GM12878 (cell line): ENCODE measurements around the gene DEF6. TPM values are rescaled to one million over a fixed set of nuclear protein-coding genes. Genes with fewer than 3 reads are reported as not detected.
A peak's percentile ranks its signal among the peaks of the same experiment; 100 is the strongest.

Experiments used
- CBX3 ChIP-seq: fragments of 200-600 bp; sonication (generic); IDR thresholded peaks from 2 replicates; pipeline ENCODE4 v1.6.1; 2016; ENCODE audit warnings: low read depth, borderline replicate concordance
- CREM ChIP-seq: IDR thresholded peaks from 2 replicates; pipeline ENCODE4 v1.6.1; 2014; ENCODE audit warnings: antibody characterized with exemption, low read depth
- FOXK2 ChIP-seq: fragments of 450-650 bp; IDR thresholded peaks from 2 replicates; pipeline ENCODE4 v1.6.1; 2017; ENCODE audit warnings: mild to moderate bottlenecking, moderate library complexity
- GABPA ChIP-seq: IDR thresholded peaks from 2 replicates; pipeline ENCODE4 v1.6.1; 2014; ENCODE audit warnings: antibody characterized with exemption, low read depth, mild to moderate bottlenecking, inconsistent platforms
- IRF4 ChIP-seq: IDR thresholded peaks from 2 replicates; pipeline ENCODE4 v1.6.1; 2011; ENCODE audit warnings: low read depth, low read length
- MYC ChIP-seq: IDR thresholded peaks from 2 replicates; pipeline ENCODE4 v1.6.1; 2011; ENCODE audit warnings: mild to moderate bottlenecking, low read length, moderate library complexity, inconsistent platforms; ENCODE audit not compliant: insufficient read depth, insufficient replicate concordance, insufficient read length, severe bottlenecking
- NFYB ChIP-seq: IDR thresholded peaks from 2 replicates; pipeline ENCODE4 v1.6.1; 2011; ENCODE audit warnings: low read depth, mild to moderate bottlenecking, low read length, improper control_type of control experiment, moderate library complexity; ENCODE audit not compliant: insufficient read depth
- NR2C2 ChIP-seq: IDR thresholded peaks from 2 replicates; pipeline ENCODE4 v1.6.1; 2011; ENCODE audit warnings: borderline replicate concordance, low read depth; ENCODE audit not compliant: control insufficient read depth, insufficient read length
- POU2F2 ChIP-seq: IDR thresholded peaks from 3 replicates; pipeline ENCODE4 v1.6.1; 2011; ENCODE audit warnings: low read depth, mild to moderate bottlenecking, low read length, borderline replicate concordance
- RAD21 ChIP-seq: IDR thresholded peaks from 2 replicates; pipeline ENCODE4 v1.6.1; 2011; ENCODE audit warnings: mild to moderate bottlenecking, low read depth, low read length, moderate library complexity; ENCODE audit not compliant: insufficient read depth
- RCOR1 ChIP-seq: conservative IDR thresholded peaks from 2 replicates; pipeline ENCODE4 v1.6.1; 2012; ENCODE audit warnings: low read depth, low read length, improper control_type of control experiment
- RFX5 ChIP-seq: IDR thresholded peaks from 2 replicates; pipeline ENCODE4 v1.6.1; 2011; ENCODE audit warnings: low read depth, low read length, improper control_type of control experiment
- SMAD5 ChIP-seq: IDR thresholded peaks from 2 replicates; pipeline ENCODE4 v1.6.1; 2016; ENCODE audit warnings: antibody characterized with exemption, low read depth
- SRF ChIP-seq, 2 experiments: IDR thresholded peaks; 2 replicates each; pipeline ENCODE4 v1.6.1; 2011; ENCODE audit warnings: low read depth in 2 of 2, low read length in 2 of 2, mild to moderate bottlenecking in 1 of 2, moderate library complexity in 1 of 2
- SUPT20H ChIP-seq: IDR thresholded peaks from 2 replicates; pipeline ENCODE4 v1.6.1; 2011; ENCODE audit warnings: low read depth, mild to moderate bottlenecking, low read length, moderate library complexity, borderline replicate concordance; ENCODE audit not compliant: control insufficient read depth
- TCF3 ChIP-seq: IDR thresholded peaks from 2 replicates; pipeline ENCODE4 v1.6.1; 2012; ENCODE audit warnings: low read depth, mild to moderate bottlenecking, low read length, borderline replicate concordance; ENCODE audit not compliant: insufficient read depth
- YY1 ChIP-seq: IDR thresholded peaks from 2 replicates; pipeline ENCODE4 v1.6.1; 2011; ENCODE audit warnings: low read depth, mild to moderate bottlenecking, low read length
- ZBED1 ChIP-seq: IDR thresholded peaks from 2 replicates; pipeline ENCODE4 v1.6.1; 2016; ENCODE audit warnings: borderline replicate concordance
- polyA plus RNA-seq, 11 experiments: library from polyadenylated mRNA; depleted of rRNA in 4 of 11; unstranded in 6 of 11; stranded (reverse) in 5 of 11; fragments of >200 nt; fragmentation: Nextera tagmentation in 4 of 11; fragmentation: Illumina TruSeq in 1 of 11; extraction: Ambion mirVana in 4 of 11; extraction: Trizol in 1 of 11; gene quantifications; 1 replicate in 1 of 11; 2 replicates in 10 of 11; pipeline versions ENCODE4 v1.2.1 to v1.2.3, GENCODE V29; 2011 to 2016; ENCODE audit warnings: inconsistent platforms in 2 of 11, missing spikeins in 2 of 11, low read depth in 1 of 11
- total RNA-seq, 4 experiments: library from RNA; depleted of rRNA in 3 of 4; stranded (reverse); fragments of >200 nt in 3 of 4; fragmentation: Illumina TruSeq in 1 of 4; extraction: Trizol in 1 of 4; gene quantifications; 2 replicates each; pipeline versions ENCODE4 v1.2.1 to v1.2.3, GENCODE V29; 2013 to 2021
- TF ChIP-seq, protein P1 (sequence below): fragments of 450-650 bp; IDR thresholded peaks from 2 replicates; pipeline ENCODE4 v1.6.1; 2016; ENCODE audit warnings: mild to moderate bottlenecking
- TF ChIP-seq, protein P2 (sequence below): fragments of 450-650 bp; formaldehyde crosslinking; IDR thresholded peaks from 2 replicates; pipeline ENCODE4 v1.5.0; 2022; ENCODE audit warnings: mild to moderate bottlenecking, missing genetic modification characterization
- TF ChIP-seq, protein P3 (sequence below): IDR thresholded peaks from 2 replicates; pipeline ENCODE4 v1.6.1; 2012; ENCODE audit warnings: mild to moderate bottlenecking, low read depth, low read length
- TF ChIP-seq, protein P4 (sequence below): IDR thresholded peaks from 2 replicates; pipeline ENCODE4 v1.6.1; 2012; ENCODE audit warnings: low read depth, low read length, improper control_type of control experiment

Gene DEF6
- total and polyA plus RNA-seq, 10 of the 15 experiments (the other 5 are each of a cell fraction or from before 2014, with no cell fraction given): 3.3 to 69.5 (median 48.8) TPM

DNA sequence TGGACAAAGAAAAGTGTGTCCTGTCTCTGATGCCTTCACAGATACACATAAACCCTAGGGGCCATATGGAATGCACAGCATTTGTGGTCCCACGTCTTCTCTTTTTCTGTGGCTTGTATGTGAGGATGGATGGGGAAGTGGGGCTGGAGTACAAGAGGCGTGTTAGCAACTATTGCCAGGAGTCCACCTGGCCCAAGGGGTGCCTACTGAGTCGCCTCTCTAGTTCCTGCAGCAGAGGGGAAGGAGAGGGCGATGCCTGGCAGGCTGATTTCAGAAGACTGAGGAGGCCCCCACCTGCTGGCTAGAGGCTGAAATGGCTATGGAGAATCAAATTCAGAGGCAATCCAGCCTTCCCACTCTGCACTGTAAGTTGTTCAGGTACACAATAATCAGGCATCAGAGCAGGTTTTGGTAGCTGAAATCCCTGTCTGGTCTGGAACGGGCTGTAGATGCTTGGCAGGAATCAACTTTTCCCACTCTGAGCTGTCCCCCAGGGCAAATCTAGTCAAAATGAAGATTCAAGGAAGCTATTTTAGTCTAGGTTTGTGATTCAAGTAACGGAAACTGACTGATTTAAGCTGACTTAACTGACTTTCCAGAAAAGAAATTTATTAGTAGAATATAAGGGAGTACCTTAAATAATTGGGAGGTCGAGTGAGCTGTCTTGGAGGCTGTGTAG, 29.9 kb downstream of the DEF6 start (continued):
- TF ChIP-seq FOXK2 (no peak), SUPT20H (no peak), RAD21 (peak; percentile 73), CBX3 (no peak), YY1 (0 out of 2 replicates have a peak, but pooled peaks have one; percentile 71), IRF4 (no peak), RCOR1 (no peak), SRF (IDR thresholded peaks at IDR 0.05; ENCODE audit: low read depth in 2 of 2, low read length in 2 of 2) (no peak), POU2F2 (0 out of 3 replicates have a peak, but pooled peaks have one; percentile 22), MYC (no peak), GABPA (0 out of 2 replicates have a peak, but pooled peaks have one; percentile 31), SMAD5 (no peak), ZBED1 (no peak), NFYB (no peak), NR2C2 (no peak), CREM (no peak), RFX5 (no peak), TCF3 (no peak)
- TF ChIP-seq, protein P1, sequence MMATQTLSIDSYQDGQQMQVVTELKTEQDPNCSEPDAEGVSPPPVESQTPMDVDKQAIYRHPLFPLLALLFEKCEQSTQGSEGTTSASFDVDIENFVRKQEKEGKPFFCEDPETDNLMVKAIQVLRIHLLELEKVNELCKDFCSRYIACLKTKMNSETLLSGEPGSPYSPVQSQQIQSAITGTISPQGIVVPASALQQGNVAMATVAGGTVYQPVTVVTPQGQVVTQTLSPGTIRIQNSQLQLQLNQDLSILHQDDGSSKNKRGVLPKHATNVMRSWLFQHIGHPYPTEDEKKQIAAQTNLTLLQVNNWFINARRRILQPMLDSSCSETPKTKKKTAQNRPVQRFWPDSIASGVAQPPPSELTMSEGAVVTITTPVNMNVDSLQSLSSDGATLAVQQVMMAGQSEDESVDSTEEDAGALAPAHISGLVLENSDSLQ: no peak
- TF ChIP-seq, protein P2, sequence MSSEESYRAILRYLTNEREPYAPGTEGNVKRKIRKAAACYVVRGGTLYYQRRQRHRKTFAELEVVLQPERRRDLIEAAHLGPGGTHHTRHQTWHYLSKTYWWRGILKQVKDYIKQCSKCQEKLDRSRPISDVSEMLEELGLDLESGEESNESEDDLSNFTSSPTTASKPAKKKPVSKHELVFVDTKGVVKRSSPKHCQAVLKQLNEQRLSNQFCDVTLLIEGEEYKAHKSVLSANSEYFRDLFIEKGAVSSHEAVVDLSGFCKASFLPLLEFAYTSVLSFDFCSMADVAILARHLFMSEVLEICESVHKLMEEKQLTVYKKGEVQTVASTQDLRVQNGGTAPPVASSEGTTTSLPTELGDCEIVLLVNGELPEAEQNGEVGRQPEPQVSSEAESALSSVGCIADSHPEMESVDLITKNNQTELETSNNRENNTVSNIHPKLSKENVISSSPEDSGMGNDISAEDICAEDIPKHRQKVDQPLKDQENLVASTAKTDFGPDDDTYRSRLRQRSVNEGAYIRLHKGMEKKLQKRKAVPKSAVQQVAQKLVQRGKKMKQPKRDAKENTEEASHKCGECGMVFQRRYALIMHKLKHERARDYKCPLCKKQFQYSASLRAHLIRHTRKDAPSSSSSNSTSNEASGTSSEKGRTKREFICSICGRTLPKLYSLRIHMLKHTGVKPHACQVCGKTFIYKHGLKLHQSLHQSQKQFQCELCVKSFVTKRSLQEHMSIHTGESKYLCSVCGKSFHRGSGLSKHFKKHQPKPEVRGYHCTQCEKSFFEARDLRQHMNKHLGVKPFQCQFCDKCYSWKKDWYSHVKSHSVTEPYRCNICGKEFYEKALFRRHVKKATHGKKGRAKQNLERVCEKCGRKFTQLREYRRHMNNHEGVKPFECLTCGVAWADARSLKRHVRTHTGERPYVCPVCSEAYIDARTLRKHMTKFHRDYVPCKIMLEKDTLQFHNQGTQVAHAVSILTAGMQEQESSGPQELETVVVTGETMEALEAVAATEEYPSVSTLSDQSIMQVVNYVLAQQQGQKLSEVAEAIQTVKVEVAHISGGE (CRISPR knock-in tag): no peak
- TF ChIP-seq, protein P3, sequence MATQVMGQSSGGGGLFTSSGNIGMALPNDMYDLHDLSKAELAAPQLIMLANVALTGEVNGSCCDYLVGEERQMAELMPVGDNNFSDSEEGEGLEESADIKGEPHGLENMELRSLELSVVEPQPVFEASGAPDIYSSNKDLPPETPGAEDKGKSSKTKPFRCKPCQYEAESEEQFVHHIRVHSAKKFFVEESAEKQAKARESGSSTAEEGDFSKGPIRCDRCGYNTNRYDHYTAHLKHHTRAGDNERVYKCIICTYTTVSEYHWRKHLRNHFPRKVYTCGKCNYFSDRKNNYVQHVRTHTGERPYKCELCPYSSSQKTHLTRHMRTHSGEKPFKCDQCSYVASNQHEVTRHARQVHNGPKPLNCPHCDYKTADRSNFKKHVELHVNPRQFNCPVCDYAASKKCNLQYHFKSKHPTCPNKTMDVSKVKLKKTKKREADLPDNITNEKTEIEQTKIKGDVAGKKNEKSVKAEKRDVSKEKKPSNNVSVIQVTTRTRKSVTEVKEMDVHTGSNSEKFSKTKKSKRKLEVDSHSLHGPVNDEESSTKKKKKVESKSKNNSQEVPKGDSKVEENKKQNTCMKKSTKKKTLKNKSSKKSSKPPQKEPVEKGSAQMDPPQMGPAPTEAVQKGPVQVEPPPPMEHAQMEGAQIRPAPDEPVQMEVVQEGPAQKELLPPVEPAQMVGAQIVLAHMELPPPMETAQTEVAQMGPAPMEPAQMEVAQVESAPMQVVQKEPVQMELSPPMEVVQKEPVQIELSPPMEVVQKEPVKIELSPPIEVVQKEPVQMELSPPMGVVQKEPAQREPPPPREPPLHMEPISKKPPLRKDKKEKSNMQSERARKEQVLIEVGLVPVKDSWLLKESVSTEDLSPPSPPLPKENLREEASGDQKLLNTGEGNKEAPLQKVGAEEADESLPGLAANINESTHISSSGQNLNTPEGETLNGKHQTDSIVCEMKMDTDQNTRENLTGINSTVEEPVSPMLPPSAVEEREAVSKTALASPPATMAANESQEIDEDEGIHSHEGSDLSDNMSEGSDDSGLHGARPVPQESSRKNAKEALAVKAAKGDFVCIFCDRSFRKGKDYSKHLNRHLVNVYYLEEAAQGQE: no peak
- TF ChIP-seq, protein P4, sequence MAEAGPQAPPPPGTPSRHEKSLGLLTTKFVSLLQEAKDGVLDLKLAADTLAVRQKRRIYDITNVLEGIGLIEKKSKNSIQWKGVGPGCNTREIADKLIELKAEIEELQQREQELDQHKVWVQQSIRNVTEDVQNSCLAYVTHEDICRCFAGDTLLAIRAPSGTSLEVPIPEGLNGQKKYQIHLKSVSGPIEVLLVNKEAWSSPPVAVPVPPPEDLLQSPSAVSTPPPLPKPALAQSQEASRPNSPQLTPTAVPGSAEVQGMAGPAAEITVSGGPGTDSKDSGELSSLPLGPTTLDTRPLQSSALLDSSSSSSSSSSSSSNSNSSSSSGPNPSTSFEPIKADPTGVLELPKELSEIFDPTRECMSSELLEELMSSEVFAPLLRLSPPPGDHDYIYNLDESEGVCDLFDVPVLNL: no peak
